NCI-H524 (cell line): ENCODE results near the gene AOC1.

Experiments
- DNase-seq, 2 experiments: peaks; one replicate each; lab custom pipeline; 2025; lab: John Stamatoyannopoulos, UW

Gene AOC1

GRCh38 chr7:150835019-150835418, 17.3 kb upstream of the AOC1 start:
- no peak for DNase-seq

GRCh38 chr7:150835702-150836280, 16.5 kb upstream of the AOC1 start:
- DNase-seq: no peak

- no peak for DNase-seq
Observed at GRCh38 chr7:150838965-150839650, 13.2 kb upstream of the AOC1 start.

GRCh38 chr7:150842018-150842417, 10.3 kb upstream of the AOC1 start:
- DNase-seq: no peak

GRCh38 chr7:150842716-150843115, 9.6 kb upstream of the AOC1 start:
- no peak for DNase-seq

- DNase-seq: no peak
Observed at GRCh38 chr7:150845421-150845861, 6.9 kb upstream of the AOC1 start.

- peak in 1 of 2 experiments; percentile 45 for DNase-seq
Observed at GRCh38 chr7:150846291-150847115, 5.8 kb upstream of the AOC1 start.

- DNase-seq: no peak
Observed at GRCh38 chr7:150847536-150847935, 4.8 kb upstream of the AOC1 start.

- no peak for DNase-seq
Observed at GRCh38 chr7:150848111-150848510, 4.2 kb upstream of the AOC1 start.

- DNase-seq: no peak
Observed at GRCh38 chr7:150848561-150849115, 3.7 kb upstream of the AOC1 start.

- no peak for DNase-seq
Observed at GRCh38 chr7:150849204-150849775, 3.0 kb upstream of the AOC1 start.

GRCh38 chr7:150850273-150850672, 2.0 kb upstream of the AOC1 start:
- DNase-seq: no peak

GRCh38 chr7:150851492-150852370, 586 bp upstream of the AOC1 start:
- DNase-seq: no peak

- no peak for DNase-seq
Observed at GRCh38 chr7:150854066-150855000, 2.0 kb downstream of the AOC1 start.

GRCh38 chr7:150855046-150855445, 2.7 kb downstream of the AOC1 start:
- no peak for DNase-seq

GRCh38 chr7:150855476-150856302, 3.4 kb downstream of the AOC1 start:
- DNase-seq: no peak

GRCh38 chr7:150856303-150857275, 4.3 kb downstream of the AOC1 start:
- DNase-seq: no peak
